HPDE6-E6E7 (cell line): ENCODE measurements around the gene BNC2.
"Not testable (repeated sequence)": the region's sequence is repeated elsewhere in the genome, so short reads cannot be mapped to it uniquely, and the experiment has no call there.

Experiments
- DNase-seq: peaks from one replicate; pipeline ENCODE4 v3.0.0; 2011; ENCODE audit warnings: missing footprints; ENCODE audit errors: extremely low spot score

The BNC2 gene, protein sequence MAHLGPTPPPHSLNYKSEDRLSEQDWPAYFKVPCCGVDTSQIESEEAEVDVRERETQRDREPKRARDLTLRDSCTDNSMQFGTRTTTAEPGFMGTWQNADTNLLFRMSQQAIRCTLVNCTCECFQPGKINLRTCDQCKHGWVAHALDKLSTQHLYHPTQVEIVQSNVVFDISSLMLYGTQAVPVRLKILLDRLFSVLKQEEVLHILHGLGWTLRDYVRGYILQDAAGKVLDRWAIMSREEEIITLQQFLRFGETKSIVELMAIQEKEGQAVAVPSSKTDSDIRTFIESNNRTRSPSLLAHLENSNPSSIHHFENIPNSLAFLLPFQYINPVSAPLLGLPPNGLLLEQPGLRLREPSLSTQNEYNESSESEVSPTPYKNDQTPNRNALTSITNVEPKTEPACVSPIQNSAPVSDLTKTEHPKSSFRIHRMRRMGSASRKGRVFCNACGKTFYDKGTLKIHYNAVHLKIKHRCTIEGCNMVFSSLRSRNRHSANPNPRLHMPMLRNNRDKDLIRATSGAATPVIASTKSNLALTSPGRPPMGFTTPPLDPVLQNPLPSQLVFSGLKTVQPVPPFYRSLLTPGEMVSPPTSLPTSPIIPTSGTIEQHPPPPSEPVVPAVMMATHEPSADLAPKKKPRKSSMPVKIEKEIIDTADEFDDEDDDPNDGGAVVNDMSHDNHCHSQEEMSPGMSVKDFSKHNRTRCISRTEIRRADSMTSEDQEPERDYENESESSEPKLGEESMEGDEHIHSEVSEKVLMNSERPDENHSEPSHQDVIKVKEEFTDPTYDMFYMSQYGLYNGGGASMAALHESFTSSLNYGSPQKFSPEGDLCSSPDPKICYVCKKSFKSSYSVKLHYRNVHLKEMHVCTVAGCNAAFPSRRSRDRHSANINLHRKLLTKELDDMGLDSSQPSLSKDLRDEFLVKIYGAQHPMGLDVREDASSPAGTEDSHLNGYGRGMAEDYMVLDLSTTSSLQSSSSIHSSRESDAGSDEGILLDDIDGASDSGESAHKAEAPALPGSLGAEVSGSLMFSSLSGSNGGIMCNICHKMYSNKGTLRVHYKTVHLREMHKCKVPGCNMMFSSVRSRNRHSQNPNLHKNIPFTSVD

GRCh38 chr9:16870596-16871335, at the start of gene BNC2:
Gene BNC2, minus strand, starts transcription at chr9:16870670. Its CDS starts 22 bp downstream, at chr9:16870648.
- no peak for DNase-seq

DNA sequence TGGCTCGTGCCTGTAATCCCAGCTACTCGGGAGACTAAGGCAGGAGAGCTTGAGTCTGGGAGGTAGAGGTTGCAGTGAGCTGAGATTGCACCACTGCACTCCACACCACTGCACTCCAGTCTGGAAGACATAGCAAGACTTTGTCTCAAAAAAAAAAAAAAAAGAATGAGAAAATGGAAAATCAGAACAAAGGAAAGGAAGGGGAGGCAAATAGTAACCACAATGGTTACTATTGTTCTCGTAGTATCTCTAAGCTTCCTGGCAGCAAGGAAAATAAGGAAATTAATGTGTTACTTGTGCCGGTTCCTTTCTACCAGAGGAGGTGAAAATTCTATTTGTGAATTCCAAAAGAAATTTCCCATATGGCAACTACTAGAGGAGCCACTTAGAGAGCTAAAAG, 48.5 kb upstream of the BNC2 start:
- no peak for DNase-seq

DNA sequence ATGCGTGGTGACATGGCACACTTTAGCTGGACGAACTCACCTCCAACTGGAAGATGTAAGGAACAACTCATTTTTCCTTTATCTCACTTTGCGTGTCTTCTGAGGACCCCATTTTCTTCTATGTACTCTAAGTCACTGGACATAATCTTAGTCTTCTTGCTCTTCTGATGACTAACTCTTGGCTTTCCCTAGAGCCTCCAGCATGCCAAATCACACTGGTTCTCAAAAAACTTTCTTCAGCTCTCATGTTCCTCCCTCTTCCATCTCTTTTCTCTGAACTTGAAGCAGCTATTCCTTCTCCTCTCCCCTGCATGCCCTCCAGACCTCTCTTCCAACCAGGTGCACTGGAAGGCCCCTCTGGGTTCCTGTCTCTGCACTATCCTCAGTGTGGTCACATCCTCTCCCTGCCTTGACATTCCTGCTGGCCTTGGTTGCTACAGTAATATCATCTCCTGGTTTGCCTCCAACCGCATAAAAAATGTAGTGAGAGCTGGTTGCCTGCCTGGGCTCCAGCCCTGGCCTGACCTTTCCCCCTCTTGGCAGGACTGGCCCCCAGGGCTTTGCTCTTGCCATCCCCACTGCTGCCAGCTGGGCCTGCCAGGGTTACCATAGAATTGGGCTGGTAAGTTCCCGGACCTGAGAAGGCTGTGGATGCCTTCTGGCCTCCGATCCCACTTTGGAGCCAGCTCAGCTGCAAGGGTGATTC, 44.8 kb upstream of the BNC2 start:
- no peak for DNase-seq

- no peak for DNase-seq
These were observed 41.7 kb upstream of the BNC2 start for GRCh38 chr9:16912197-16912596.

- not testable (repeated sequence) for DNase-seq
These were observed 37.7 kb upstream of the BNC2 start for GRCh38 chr9:16908206-16908605.

DNA sequence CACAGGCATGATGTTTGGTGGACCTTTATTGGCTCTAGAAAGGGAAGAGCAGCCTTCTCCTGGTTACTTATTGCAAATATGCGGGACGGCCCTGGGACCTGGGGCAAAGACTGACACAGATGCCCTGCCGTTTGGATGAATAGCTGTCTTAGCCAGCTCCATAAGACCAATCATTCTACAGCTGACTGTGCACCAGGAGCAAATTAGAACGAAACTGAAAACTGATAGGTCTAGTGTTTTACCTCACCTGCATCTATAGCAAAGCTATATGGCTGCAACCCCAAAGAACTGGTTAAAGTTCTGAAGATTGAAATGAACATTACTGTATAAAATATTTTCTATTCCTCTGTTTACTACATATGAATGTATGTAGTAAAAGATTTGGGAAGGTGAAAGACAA, 34.2 kb upstream of the BNC2 start:
- DNase-seq, result no peak

DNA sequence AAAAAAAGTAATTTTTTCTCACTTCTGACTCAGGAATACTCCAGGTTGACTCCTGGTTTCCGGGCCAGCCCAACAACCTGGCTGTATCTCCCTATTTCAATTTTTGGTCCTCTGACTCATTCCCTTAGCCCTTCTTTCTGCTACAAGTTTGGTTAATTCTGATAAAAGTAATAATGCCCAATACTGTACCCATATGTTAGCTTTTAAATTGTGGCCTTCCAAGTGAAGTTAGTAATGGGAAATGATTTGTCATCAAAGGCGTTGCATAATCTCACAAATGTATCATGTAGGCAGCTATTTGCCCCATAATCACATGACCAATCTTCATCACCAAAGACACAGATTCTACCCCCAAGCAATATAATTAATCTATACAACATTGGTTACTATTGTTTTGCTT, 31.1 kb upstream of the BNC2 start:
- peak; percentile 12 for DNase-seq

DNA sequence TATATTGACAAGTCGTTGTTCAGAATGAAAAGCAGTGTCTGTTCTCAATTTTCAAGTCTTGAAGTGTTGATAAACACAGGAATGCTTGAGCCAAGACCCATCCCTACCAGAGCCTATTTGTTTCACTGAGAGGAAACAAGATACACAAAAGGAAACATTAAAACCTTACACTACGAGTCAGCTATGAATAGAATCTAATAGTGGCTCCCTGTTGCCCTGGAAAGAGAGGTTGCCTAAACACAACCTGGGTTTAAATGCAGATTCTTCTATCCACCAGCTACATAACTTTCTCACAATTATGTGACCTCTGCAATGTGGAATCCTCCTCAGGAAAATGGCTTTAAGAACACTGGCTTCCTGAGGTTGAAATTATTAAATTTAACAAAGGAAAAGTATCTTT, 29.1 kb upstream of the BNC2 start:
- DNase-seq, result no peak

GRCh38 chr9:16898464-16898863, 28.0 kb upstream of the BNC2 start:
- no peak for DNase-seq

DNA sequence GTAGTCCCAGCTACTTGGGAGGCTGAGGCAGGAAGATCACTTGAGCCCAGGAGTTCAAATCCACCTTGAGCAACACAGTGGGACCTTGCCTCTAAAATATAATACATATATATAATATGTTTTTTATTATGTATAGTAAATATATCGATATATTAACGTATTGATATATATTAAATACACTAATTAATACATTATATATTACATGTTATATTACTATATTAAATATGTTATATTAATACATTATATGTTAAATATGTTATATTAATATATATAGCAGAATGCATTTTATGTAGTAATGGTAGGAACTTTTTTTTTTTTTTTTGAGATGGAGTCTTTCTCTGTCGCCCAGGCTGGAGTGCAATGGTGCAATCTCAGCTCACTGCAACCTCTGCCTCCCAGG, 18.1 kb upstream of the BNC2 start:
- no peak for DNase-seq

GRCh38 chr9:16885931-16886330, 15.5 kb upstream of the BNC2 start:
- DNase-seq, result no peak

DNA sequence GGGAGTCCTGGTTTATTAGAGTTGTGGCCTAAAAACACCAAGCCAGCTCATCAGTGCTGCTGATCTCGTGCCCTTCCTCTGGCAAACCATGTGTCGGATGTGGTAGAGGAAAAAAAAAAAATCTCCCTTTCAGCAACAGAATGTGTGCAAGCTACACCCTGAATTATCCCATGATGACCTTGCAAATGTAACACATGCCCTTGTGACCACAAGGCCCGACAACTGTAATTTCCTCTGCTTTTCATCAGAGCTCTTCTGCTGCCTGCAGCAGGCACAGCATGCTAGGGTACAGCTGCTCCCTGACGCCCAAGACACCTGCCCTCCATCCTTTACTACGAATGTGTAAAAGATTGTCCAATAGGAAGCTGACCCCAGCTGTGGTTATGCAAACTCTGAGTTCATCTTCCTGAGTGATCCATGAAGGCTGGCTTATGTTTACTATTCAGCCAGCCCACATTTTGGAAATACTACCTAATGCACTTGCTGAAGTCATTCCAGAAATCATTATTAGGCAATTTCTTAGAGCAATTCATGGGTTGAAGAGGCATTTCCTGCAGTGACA, 14.6 kb upstream of the BNC2 start:
- no peak for DNase-seq

DNA sequence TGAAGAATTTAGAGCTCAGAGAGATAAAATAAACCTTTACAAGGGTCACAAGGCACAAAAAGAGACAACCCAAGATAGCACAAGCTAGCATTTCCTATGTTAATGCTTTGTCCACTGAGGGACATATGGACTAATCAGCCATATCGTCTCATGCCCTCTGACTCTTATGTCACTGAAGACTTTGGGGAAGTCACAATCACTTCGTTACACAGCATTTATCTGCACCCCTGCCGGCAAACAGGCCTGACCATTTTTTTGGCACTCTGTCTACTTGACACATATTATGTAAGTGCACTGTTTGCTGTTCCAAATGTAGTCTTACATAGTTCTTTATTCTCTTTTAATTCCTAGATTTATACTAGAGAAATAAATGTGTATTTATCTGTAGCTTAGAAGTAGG, 13.9 kb upstream of the BNC2 start:
- no peak for DNase-seq

DNA sequence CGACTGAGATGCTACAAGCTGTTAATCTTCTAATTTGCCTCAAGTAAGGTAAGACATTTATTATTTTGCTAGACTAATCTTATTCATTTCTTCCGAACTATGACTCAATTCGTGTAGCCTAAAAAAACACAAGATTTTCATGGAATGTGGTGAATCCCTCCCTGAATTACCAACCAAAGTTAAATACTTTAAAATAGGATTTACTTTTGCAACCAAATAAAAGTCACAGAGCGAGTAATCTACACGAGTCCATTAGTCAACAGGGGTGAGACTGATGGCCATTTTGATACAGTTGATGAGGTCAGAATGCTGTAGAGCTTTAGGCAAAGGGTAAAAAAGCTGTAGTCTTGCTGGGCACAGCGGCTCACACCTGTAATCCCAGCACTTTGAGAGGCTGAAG, 13.1 kb upstream of the BNC2 start:
- DNase-seq, result no peak

DNA sequence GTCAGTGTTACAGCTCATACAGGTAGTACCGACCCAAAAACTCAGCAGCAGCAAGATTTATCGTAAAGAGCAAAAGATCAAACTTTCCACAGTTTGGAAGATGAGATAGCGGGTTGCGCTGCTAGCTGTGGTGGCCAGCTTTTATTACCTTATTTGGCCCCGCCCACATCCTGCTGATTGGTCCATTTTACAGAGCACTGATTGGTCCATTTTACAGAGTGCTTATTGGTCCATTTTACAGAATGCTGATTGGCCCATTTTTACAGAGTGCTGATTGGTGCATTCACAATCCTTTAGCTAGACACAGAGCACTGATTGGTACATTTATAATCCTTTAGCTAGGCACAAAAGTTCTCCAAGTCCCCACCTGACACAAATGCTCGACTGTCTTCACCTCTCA, 12.0 kb upstream of the BNC2 start:
- not testable (repeated sequence) for DNase-seq

GRCh38 chr9:16879416-16879815, 8.9 kb upstream of the BNC2 start:
- no peak for DNase-seq

DNA sequence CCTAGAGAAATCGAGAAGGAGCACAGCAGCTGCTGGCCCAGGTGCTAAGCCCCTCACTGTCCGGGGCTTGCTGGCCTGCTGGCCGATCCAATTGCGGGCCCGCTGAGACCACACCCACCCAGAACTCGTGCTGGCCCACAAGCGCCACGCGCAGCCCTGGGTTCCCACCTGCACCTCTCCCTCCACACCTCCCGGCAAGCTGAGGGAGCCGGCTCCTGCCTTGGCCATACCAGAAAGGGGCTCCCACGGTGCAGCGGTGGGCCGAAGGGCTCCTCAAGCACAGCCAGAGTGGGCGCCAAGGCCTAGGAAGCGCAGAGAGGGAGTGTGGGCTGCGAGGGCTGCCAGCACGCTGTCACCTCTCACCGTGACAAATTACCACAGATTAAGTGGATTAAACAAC, 6.8 kb upstream of the BNC2 start:
- DNase-seq, result no peak

DNA sequence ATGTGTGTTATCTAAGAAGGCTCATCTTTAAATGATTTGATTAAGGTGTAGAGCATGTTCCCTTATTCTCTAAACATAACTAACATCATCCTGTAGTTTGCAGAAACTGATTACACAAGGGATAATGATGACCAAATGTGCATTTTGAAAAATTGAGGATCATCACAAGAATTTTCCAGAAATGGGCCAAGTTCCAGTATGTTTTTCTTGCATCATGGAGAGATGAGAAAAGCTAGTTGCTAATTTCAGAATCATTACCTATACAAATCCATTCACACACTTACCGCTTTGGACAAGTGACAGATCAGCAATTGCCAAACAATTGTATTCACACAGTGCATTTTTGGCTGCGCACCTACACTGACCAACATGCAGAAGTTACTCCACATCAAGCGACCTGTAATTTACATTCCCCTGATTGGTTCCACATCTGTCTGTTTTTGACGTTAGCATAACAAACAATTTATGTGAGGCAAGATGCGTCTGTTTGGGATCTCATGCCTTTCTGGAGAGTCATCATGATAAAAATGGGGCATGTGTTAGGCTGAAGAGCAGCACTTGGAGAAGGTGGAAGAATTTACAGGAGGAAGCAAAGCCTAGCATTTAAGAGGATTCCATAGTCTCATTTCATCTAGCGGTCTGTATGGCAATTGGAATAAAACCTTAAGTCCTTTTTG, 2.8 kb upstream of the BNC2 start:
- no peak for DNase-seq

DNA sequence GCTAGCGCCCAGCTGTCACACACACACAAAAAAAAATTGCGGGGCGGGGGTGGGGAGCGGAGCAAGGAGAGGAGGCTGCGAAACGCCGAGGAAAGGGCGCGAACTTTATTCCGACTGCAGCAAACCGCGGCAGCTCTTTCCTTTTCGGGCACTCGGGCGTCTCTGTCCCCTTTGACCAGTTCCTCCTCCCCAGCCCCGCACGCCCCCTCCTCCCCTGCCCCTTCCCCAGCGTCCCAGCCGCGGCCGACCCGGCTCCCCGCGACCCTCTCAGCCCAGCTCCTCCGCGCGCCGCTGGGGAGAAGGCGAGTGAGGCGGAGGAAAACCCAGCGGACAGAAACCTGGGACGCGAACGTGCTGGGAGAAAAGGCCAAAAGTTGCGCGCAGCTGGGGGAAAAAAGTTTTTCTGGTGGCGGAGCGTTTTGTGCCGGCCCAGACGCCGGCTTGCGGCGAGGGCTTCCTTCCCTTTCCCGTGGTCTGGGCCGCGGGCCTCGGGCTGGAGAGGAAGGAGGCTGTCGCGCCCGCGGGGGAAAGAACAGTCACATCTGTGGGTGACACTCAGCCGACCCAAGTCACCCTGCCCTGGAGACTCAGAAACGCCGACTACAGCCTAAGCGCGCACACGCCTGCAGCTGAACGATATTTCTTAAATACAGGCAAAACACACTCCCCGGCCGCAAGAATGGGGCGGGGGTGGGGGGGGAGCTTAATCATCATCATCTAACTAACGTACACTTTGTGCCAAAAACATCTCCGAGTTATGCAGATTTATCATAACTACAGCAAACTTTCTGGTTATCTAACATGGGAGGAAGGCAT, 1.1 kb upstream of the BNC2 start:
- DNase-seq, result peak; percentile 40
